Uterus (tissue), 4 donors: Measurements from ENCODE around the gene ZGPAT. TPM values are rescaled to one million over a fixed set of nuclear protein-coding genes. Genes with fewer than 3 reads are reported as not detected.

ENCODE experiments used
- DNase-seq, 2 donors: peaks; one replicate each; pipeline ENCODE4 v3.0.0-alpha.2; 2019 to 2020
- H3K27ac ChIP-seq, 2 donors: fragments of 200-600 bp; sonication (generic); 1 replicate in 1 of 2; 2 replicates in 1 of 2; pipeline ENCODE4 v1.5.1; 2016 to 2018
- H3K27me3 ChIP-seq, 2 donors: fragments of 200-600 bp; sonication (generic); one replicate each; pipeline ENCODE4 v1.5.1; 2018 to 2019; ENCODE audit warnings: control low read depth in 1 of 2
- H3K36me3 ChIP-seq, 2 donors: fragments of 200-600 bp; sonication (generic); one replicate each; pipeline ENCODE4 v1.5.1; 2019; ENCODE audit warnings: control low read depth in 1 of 2
- H3K4me1 ChIP-seq, 2 donors: fragments of 200-600 bp; sonication (generic); one replicate each; pipeline ENCODE4 v1.5.1; 2018 to 2019; ENCODE audit warnings: control low read depth in 1 of 2
- H3K4me3 ChIP-seq, 2 donors: fragments of 200-600 bp; sonication (generic); 1 replicate in 1 of 2; 2 replicates in 1 of 2; pipeline ENCODE4 v1.5.1; 2018 to 2019; ENCODE audit warnings: mild to moderate bottlenecking in 1 of 2
- H3K9me3 ChIP-seq, 2 donors: fragments of 200-600 bp; sonication (generic); one replicate each; pipeline ENCODE4 v1.5.1; 2019; ENCODE audit warnings: control low read depth in 1 of 2
- CTCF ChIP-seq, 4 experiments: fragments of 200-600 bp in 2 of 4; fragments of 450-650 bp in 2 of 4; sonication (generic) in 2 of 4; IDR thresholded peaks; one replicate each; pipeline ENCODE4 v1.5.1; 2016 to 2019; ENCODE audit warnings: antibody characterized with exemption in 4 of 4, mild to moderate bottlenecking in 2 of 4, moderate library complexity in 1 of 4
- POLR2A ChIP-seq, 2 donors: fragments of 450-650 bp; IDR thresholded peaks; one replicate each; pipeline ENCODE4 v1.6.1; 2016; ENCODE audit warnings: antibody characterized with exemption in 2 of 2, mild to moderate bottlenecking in 1 of 2, moderate library complexity in 1 of 2
- intact Hi-C: fragments of 100-400 bp; cut with DNase I; formaldehyde crosslinking; loops from one replicate; pipeline ENCODE4 v1.15.1; 2023; ENCODE audit warnings: low total_unique reads
- total RNA-seq, 4 donors: library from RNA; depleted of rRNA in 3 of 4; stranded (reverse); fragments of >200 nt in 3 of 4; gene quantifications; one replicate each; pipeline versions ENCODE4 v1.1.0 to v1.2.4, GENCODE V29; 2014 to 2023
- donor health status: DM: yes; HTN: yes; CAD: no.

Gene ZGPAT
- total RNA-seq, 4 donors from 2014 or later = 1.5 to 37.9 (median 15.3) TPM

DNA sequence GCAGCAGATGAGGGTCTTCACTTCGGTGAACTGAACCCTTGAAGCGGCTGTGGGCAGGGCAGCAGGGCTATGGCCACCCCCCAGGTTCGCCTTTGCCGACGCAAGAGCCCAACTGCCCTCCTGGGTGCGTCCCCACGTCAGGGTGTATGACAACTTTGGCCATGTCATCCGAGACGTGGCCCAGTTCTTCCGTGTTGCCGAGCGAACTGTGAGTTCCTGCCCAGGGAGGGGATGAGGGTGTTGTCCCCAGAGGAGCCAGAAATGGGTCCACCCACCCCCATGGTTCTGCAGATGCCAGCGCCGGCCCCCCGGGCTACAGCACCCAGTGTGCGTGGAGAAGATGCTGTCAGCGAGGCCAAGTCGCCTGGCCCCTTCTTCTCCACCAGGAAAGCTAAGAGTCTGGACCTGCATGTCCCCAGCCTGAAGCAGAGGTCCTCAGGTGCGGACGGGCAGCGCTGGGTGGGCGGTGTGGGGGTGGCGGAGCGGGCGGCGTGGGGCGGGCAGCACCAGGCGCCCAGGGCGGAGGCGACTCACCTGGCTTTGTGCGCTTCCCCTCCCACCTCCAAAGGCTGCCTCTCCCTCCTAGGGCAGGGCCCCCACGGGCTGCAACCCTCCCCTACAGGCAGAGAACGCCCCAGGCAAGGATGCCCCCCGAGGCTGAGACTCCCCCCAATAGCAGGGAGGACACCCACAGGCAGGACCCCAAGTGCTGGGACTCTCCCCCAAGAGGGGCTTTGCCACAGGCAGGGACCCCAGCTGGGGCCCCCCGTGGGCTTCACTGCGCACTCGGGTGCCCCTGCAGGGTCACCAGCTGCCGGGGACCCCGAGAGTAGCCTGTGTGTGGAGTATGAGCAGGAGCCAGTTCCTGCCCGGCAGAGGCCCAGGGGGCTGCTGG lies 17.6 kb upstream of the ZGPAT start:
- H3K9me3 ChIP-seq = no peaks in the 10 kb centered on the region
- intact Hi-C loops = no loop called here
- H3K27ac ChIP-seq = no peak overlapping the region
- DNase-seq = no peak
- H3K36me3 ChIP-seq = no peaks in the 10 kb centered on the region
- H3K4me1 ChIP-seq = peaks cover 0 to 15% of the 10 kb centered on the region in 2 donors
- H3K27me3 ChIP-seq = no peaks in the 10 kb centered on the region
- H3K4me3 ChIP-seq = no peak overlapping the region
- TF ChIP-seq CTCF (IDR thresholded peaks at IDR 0.05) = no peak
- TF ChIP-seq POLR2A (IDR thresholded peaks at IDR 0.05) = no peak

- Histone ChIP-seq H3K9me3 (no peaks in the 10 kb centered on the region), H3K4me3 (no peak overlapping the region), H3K27me3 (no peaks in the 10 kb centered on the region), H3K4me1 (peaks cover 0 to 13% of the 10 kb centered on the region in 2 donors), H3K36me3 (no peaks in the 10 kb centered on the region), H3K27ac (no peak overlapping the region)
- intact Hi-C loops = no loop called here
- DNase-seq = no peak
- no peak for TF ChIP-seq CTCF (IDR thresholded peaks at IDR 0.05)
- TF ChIP-seq POLR2A (IDR thresholded peaks at IDR 0.05) = no peak
Measured at GRCh38 chr20:63690898-63691710, 16.7 kb upstream of the ZGPAT start.

- Histone ChIP-seq H3K27ac (peak overlapping the region in 1 of 2 donors; percentile 3), H3K9me3 (no peaks in the 10 kb centered on the region), H3K4me1 (peaks cover 0 to 10% of the 10 kb centered on the region in 2 donors), H3K36me3 (no peaks in the 10 kb centered on the region), H3K4me3 (no peak overlapping the region), H3K27me3 (no peaks in the 10 kb centered on the region)
- TF ChIP-seq POLR2A (IDR thresholded peaks at IDR 0.05) (no peak), CTCF (IDR thresholded peaks at IDR 0.05) (no peak)
- intact Hi-C loops = no loop called here
- no peak for DNase-seq
Measured at GRCh38 chr20:63691711-63692435, 16.0 kb upstream of the ZGPAT start.

DNA sequence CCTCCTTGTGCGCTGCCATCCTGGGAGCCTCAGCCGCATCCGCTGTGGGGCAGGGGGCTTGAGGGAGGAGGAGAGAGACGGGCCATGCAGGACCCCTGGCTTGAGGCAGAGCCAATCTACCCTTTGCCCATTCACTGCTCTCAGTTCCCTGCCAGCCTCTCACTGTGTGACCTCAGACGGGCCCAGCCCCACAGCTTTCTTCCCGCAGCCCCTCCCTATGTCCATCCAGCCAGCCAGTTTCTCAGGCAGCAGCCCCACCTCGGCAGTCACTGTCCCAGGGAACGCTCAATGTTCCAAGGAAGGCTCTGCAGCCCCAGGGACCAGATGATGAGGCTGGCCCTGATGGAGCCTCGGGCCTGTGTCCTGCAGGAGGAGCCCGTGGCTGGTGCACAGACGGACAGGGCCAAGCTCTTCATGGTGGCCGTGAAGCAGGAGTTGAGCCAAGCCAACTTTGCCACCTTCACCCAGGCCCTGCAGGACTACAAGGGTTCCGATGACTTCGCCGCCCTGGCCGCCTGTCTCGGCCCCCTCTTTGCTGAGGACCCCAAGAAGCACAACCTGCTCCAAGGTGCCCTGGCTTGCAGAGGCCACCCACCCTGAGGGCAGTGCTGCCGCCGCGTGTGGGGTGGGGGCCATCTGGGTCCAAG lies 15.3 kb upstream of the ZGPAT start:
- H3K36me3 ChIP-seq = no peaks in the 10 kb centered on the region
- DNase-seq = peak; percentile 18 to 23
- intact Hi-C loops = no loop called here

More for the DNA sequence above, 15.3 kb upstream of the ZGPAT start:
- TF ChIP-seq CTCF (IDR thresholded peaks at IDR 0.05) (no peak), POLR2A (IDR thresholded peaks at IDR 0.05) (no peak)
- H3K4me3 ChIP-seq = no peak overlapping the region
- peaks cover 0 to 8% of the 10 kb centered on the region in 2 donors for H3K4me1 ChIP-seq
- H3K27me3 ChIP-seq = no peaks in the 10 kb centered on the region
- H3K27ac ChIP-seq = peak overlapping the region in 1 of 2 donors; percentile 3
- no peaks in the 10 kb centered on the region for H3K9me3 ChIP-seq
